Thymus (tissue), 11 donors: ENCODE measurements around the gene MKRN1. TPM values are rescaled to one million over a fixed set of nuclear protein-coding genes. Genes with fewer than 3 reads are reported as not detected.
"Not testable (repeated sequence)": the region's sequence is repeated elsewhere in the genome, so short reads cannot be mapped to it uniquely, and the experiment has no call there.

ENCODE experiments used
- DNase-seq, 9 donors: peaks; one replicate each; pipeline ENCODE4 v3.0.0-alpha.2; 2013; ENCODE audit warnings: low spot score in 9 of 9, low read depth in 6 of 9, missing footprints in 1 of 9
- H3K27ac ChIP-seq, 2 donors: one replicate each; pipeline ENCODE4 v1.5.1; 2013; ENCODE audit warnings: control low read depth in 1 of 2, low read depth in 1 of 2, low read length in 1 of 2, mild to moderate bottlenecking in 1 of 2, moderate library complexity in 1 of 2
- H3K27me3 ChIP-seq, 2 donors: one replicate each; pipeline ENCODE4 v1.5.1; 2013; ENCODE audit warnings: low read length in 1 of 2; ENCODE audit not compliant: control insufficient read depth in 2 of 2, insufficient read depth in 1 of 2
- H3K36me3 ChIP-seq, 2 donors: one replicate each; pipeline ENCODE4 v1.5.1; 2013; ENCODE audit warnings: low read length in 1 of 2, mild to moderate bottlenecking in 1 of 2, moderate library complexity in 1 of 2; ENCODE audit not compliant: control insufficient read depth in 2 of 2, insufficient read depth in 2 of 2
- H3K4me1 ChIP-seq, 2 donors: one replicate each; pipeline ENCODE4 v1.5.1; 2013; ENCODE audit warnings: low read length in 2 of 2; ENCODE audit not compliant: control insufficient read depth in 2 of 2, insufficient read depth in 2 of 2
- H3K4me3 ChIP-seq, 2 donors: one replicate each; pipeline ENCODE4 v1.5.1; 2013; ENCODE audit warnings: low read length in 2 of 2, control low read depth in 1 of 2, mild to moderate bottlenecking in 1 of 2
- H3K9me3 ChIP-seq, 2 donors: one replicate each; pipeline ENCODE4 v1.5.1; 2013; ENCODE audit warnings: low read length in 1 of 2, mild to moderate bottlenecking in 1 of 2; ENCODE audit not compliant: control insufficient read depth in 2 of 2, insufficient read depth in 1 of 2
- WGBS: extraction: QIAGEN DNeasy Blood & Tissue Kit; methylation state at CpG from one replicate; pipeline ENCODE4 v1.1.7; 2013; 5-methylcytosine and 5-hydroxymethylcytosine counted together
- polyA plus RNA-seq: library from polyadenylated mRNA; stranded (reverse); fragments of 200-250 nt; gene quantifications from one replicate; pipeline ENCODE4 v1.2.3, GENCODE V29; 2013
- total RNA-seq: library from RNA; stranded (reverse); fragments of 120-200 nt; gene quantifications from one replicate; pipeline ENCODE4 v1.2.4, GENCODE V29; 2013
- donor health status: healthy.

The MKRN1 gene
- total and polyA plus RNA-seq, 2 donors = 54.4 to 64.8 TPM

DNA sequence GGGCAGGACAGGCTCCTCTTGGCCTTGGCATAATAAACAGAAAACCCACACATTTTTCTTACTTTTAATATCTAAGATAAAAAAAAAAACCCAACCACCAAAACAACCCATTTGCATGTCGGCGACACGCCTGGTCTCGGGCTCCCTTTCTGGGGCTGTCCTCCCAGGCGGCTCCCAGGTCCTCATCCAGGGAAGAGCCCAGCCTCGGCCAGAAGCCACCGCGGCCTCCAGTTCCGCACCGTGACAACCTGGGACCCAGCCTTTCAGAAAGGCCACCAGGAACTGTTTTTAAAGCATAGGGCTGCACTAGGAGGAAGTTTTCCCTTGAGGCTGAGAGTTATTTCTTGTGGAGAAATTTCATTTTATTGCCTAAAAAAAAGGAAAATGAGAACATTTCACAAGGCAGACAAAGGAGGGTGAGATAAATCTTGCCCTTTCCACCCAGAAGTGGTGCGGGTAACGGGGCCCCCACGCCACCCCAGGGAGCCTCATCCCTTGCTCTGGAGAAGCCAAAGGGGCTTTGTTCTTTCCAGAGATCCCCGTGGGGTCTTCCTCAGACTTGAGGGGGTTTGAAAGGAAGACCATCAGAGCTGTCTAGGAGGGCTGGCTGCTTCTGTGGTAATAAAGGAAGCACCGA lies 39.2 kb upstream of the MKRN1 start:
- no peak for DNase-seq
- Histone ChIP-seq H3K27ac (no peak overlapping the region), H3K4me3 (no peak overlapping the region), H3K4me1 (peaks cover 0 to 2% of the 10 kb centered on the region in 2 donors), H3K36me3 (no peaks in the 10 kb centered on the region), H3K9me3 (no peaks in the 10 kb centered on the region), H3K27me3 (no peaks in the 10 kb centered on the region)
- 94% methylated on average over 15 of the region's 15 CpGs for WGBS

GRCh38 chr7:140517546-140518369 lies 38.5 kb upstream of the MKRN1 start:
- Histone ChIP-seq H3K4me1 (peaks cover 0 to 2% of the 10 kb centered on the region in 2 donors), H3K9me3 (no peaks in the 10 kb centered on the region), H3K36me3 (no peaks in the 10 kb centered on the region), H3K27ac (no peak overlapping the region), H3K4me3 (no peak overlapping the region), H3K27me3 (no peaks in the 10 kb centered on the region)
- peak in 8 of 9 donors; percentile 14 to 72 (median 44) for DNase-seq
- 64% methylated on average over 31 of the region's 31 CpGs for WGBS

- no peak for DNase-seq
- Histone ChIP-seq H3K27me3 (no peaks in the 10 kb centered on the region), H3K9me3 (no peaks in the 10 kb centered on the region), H3K4me1 (no peaks in the 10 kb centered on the region), H3K27ac (no peak overlapping the region), H3K36me3 (no peaks in the 10 kb centered on the region), H3K4me3 (no peak overlapping the region)
- 65% methylated on average over 9 of the region's 9 CpGs for WGBS
Measured at GRCh38 chr7:140512317-140513000, 33.2 kb upstream of the MKRN1 start.

GRCh38 chr7:140509789-140510188 lies 30.5 kb upstream of the MKRN1 start:
- H3K27me3 ChIP-seq = no peaks in the 10 kb centered on the region
- H3K4me3 ChIP-seq = no peak overlapping the region
- H3K36me3 ChIP-seq = no peaks in the 10 kb centered on the region
- DNase-seq = no peak
- 60% methylated on average over 5 of the region's 5 CpGs for WGBS
- H3K9me3 ChIP-seq = no peaks in the 10 kb centered on the region
- no peak overlapping the region for H3K27ac ChIP-seq
- no peaks in the 10 kb centered on the region for H3K4me1 ChIP-seq

DNA sequence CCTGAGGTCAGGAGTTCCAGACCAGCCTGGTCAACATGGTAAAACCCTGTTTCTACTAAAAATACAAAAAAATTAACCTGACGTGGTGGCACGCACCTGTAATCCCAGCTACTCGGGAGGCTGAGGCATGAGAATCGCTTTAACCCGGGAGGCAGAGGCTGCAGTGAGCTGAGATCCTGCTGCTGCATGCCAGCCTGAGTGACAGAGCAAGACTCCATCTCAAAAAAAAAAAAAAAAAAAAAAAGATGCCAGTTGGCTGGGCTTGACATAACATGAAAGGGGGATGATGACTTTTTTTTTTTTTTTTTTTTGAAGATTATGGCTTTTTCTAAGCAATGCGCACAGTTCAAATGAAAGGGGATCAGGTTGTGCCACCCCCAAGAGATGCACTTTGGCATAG lies 28.3 kb upstream of the MKRN1 start:
- not testable (repeated sequence) for DNase-seq, H3K4me1 ChIP-seq, H3K27ac ChIP-seq, H3K27me3 ChIP-seq, H3K4me3 ChIP-seq, H3K9me3 ChIP-seq, H3K36me3 ChIP-seq
- 92% methylated on average over 6 of the region's 6 CpGs for WGBS

- no peak for DNase-seq
- Histone ChIP-seq H3K27me3 (no peaks in the 10 kb centered on the region), H3K36me3 (no peaks in the 10 kb centered on the region), H3K27ac (no peak overlapping the region), H3K4me1 (no peaks in the 10 kb centered on the region), H3K4me3 (no peak overlapping the region), H3K9me3 (no peaks in the 10 kb centered on the region)
- WGBS = 86% methylated on average over 5 of the region's 5 CpGs
Measured at GRCh38 chr7:140506788-140507464, 27.6 kb upstream of the MKRN1 start.

- Histone ChIP-seq H3K27me3 (no peaks in the 10 kb centered on the region), H3K9me3 (no peaks in the 10 kb centered on the region), H3K27ac (no peak overlapping the region), H3K4me1 (no peaks in the 10 kb centered on the region), H3K36me3 (no peaks in the 10 kb centered on the region), H3K4me3 (no peak overlapping the region)
- DNase-seq = no peak
- WGBS = 97% methylated on average over 5 of the region's 5 CpGs
Measured at GRCh38 chr7:140501966-140502365, 22.7 kb upstream of the MKRN1 start.

DNA sequence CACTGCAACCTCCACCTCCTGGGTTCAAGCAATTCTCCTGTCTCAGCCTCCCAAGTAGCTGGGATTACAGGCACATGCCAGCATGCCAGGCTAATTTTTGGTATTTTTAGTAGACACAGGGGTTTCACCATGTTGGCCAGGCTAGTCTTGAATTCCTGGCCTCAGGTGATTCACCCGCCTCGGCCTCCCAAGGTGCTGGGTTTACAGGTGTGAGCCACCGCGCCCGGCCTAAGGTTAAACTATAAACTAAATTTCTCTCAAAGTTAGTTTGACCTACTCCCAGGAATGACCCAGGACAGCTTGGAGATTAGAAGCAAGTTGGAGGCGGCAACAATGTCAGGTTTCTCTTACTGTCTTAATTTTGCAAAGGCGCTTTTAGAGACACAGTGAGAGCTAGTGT lies 18.5 kb upstream of the MKRN1 start:
- not testable (repeated sequence) for DNase-seq, H3K27me3 ChIP-seq, H3K27ac ChIP-seq, H3K36me3 ChIP-seq, H3K4me3 ChIP-seq, H3K4me1 ChIP-seq, H3K9me3 ChIP-seq
- WGBS = 98% methylated on average over 7 of the region's 7 CpGs
